Measurements from ENCODE around the gene ZGPAT. TPM values are rescaled to one million over a fixed set of nuclear protein-coding genes. Genes with fewer than 3 reads are reported as not detected.
A peak's percentile ranks its signal among the peaks of the same experiment; 100 is the strongest.

ZGPAT gene
- total RNA-seq, 1 experiment from 2014 or later: 69.3 TPM

- no peaks in the 10 kb centered on the region for H3K27me3 Mint-ChIP-seq (ENCODE audit: insufficient read depth, unreplicated experiment)
- Histone ChIP-seq H3K4me3 (ENCODE audit: low read depth, low read length) (no peak overlapping the region), H3K27me3 (replicated peaks; ENCODE audit: control insufficient read depth, insufficient read depth, low read length) (no peaks in the 10 kb centered on the region), H3K9me3 (no peaks in the 10 kb centered on the region), H3K4me1 (peaks cover 10% of the 10 kb centered on the region), H3K36me3 (ENCODE audit: control insufficient read depth, insufficient read depth, low read length) (no peaks in the 10 kb centered on the region; the same call in 1 of the 2 replicates)
- no peaks in the 10 kb centered on the region for H3K9me3 Mint-ChIP-seq (ENCODE audit: unreplicated experiment)
- H3K36me3 Mint-ChIP-seq (ENCODE audit: insufficient read depth, unreplicated experiment): peaks cover 22% of the 10 kb centered on the region
- ChIA-PET POLR2A (no interaction called here), CTCF (interaction anchor here (0.5 to 1.1 kb wide), 2 partner anchors 54 to 204 kb away, joined by 3 read pairs; partner anchors contain the start of gene TPD52L2)
- no peak overlapping the region for H3K27ac Mint-ChIP-seq (ENCODE audit: unreplicated experiment)
- H3K4me3 Mint-ChIP-seq (ENCODE audit: unreplicated experiment): no peak overlapping the region
- intact Hi-C loops (cut with micrococcal nuclease; ENCODE audit: unreplicated experiment): no loop called here
- DNase-seq: no peak
- H3K4me1 Mint-ChIP-seq (ENCODE audit: low read depth, unreplicated experiment): peaks cover 15% of the 10 kb centered on the region
- TF ChIP-seq CTCF (IDR thresholded peaks at IDR 0.05; ENCODE audit: insufficient read depth in 1 of 2, low read depth in 1 of 2, low read length in 1 of 2, severe bottlenecking in 1 of 2, unreplicated experiment in 1 of 2): no peak
- BruUV-seq (replicated peaks): no TSS peak
Measured at GRCh38 chr20:63661108-63661507, 46.7 kb upstream of the ZGPAT start.

- peak in 1 of 2 experiments; percentile 51 for DNase-seq
- no peaks in the 10 kb centered on the region for H3K9me3 Mint-ChIP-seq (ENCODE audit: unreplicated experiment)
- POLR2A ChIA-PET: no interaction called here
- H3K27me3 Mint-ChIP-seq (ENCODE audit: insufficient read depth, unreplicated experiment): no peaks in the 10 kb centered on the region
- H3K36me3 Mint-ChIP-seq (ENCODE audit: insufficient read depth, unreplicated experiment): peaks cover 22% of the 10 kb centered on the region
- CTCF ChIA-PET: interaction anchor here (0.6 to 1.1 kb wide), 5 partner anchors 20 to 1425 kb away, joined by 3 to 5 read pairs (median 4); partner anchors contain the start of gene TPD52L2
- no peak overlapping the region for H3K4me3 Mint-ChIP-seq (ENCODE audit: unreplicated experiment)
- Histone ChIP-seq H3K9me3 (no peaks in the 10 kb centered on the region), H3K36me3 (ENCODE audit: control insufficient read depth, insufficient read depth, low read length) (no peaks in the 10 kb centered on the region; the same call in 1 of the 2 replicates), H3K27me3 (replicated peaks; ENCODE audit: control insufficient read depth, insufficient read depth, low read length) (no peaks in the 10 kb centered on the region), H3K4me1 (peaks cover 10% of the 10 kb centered on the region), H3K4me3 (ENCODE audit: low read depth, low read length) (no peak overlapping the region)
- BruUV-seq (replicated peaks): no TSS peak
- no peak for TF ChIP-seq CTCF (IDR thresholded peaks at IDR 0.05; ENCODE audit: insufficient read depth in 1 of 2, low read depth in 1 of 2, low read length in 1 of 2, severe bottlenecking in 1 of 2, unreplicated experiment in 1 of 2)
- no peak overlapping the region for H3K27ac Mint-ChIP-seq (ENCODE audit: unreplicated experiment)
- peaks cover 15% of the 10 kb centered on the region for H3K4me1 Mint-ChIP-seq (ENCODE audit: low read depth, unreplicated experiment)
- intact Hi-C loops (cut with micrococcal nuclease; ENCODE audit: unreplicated experiment): no loop called here
Measured at GRCh38 chr20:63661959-63662812, 45.7 kb upstream of the ZGPAT start.

- DNase-seq: no peak
- no peaks in the 10 kb centered on the region; the same call in 1 of the 2 replicates for H3K36me3 ChIP-seq (ENCODE audit: control insufficient read depth, insufficient read depth, low read length)
- Mint-ChIP-seq H3K9me3 (ENCODE audit: unreplicated experiment) (no peaks in the 10 kb centered on the region), H3K4me3 (ENCODE audit: unreplicated experiment) (no peak overlapping the region), H3K36me3 (ENCODE audit: insufficient read depth, unreplicated experiment) (peaks cover 22% of the 10 kb centered on the region), H3K27ac (ENCODE audit: unreplicated experiment) (no peak overlapping the region), H3K27me3 (ENCODE audit: insufficient read depth, unreplicated experiment) (no peaks in the 10 kb centered on the region), H3K4me1 (ENCODE audit: low read depth, unreplicated experiment) (peaks cover 15% of the 10 kb centered on the region)
- ChIA-PET CTCF (interaction anchor here (0.6 to 1.1 kb wide), 2 partner anchors 24 to 108 kb away, joined by 4 to 5 read pairs; no protein-coding TSS in a partner anchor), POLR2A (no interaction called here)
- BruUV-seq (replicated peaks): no TSS peak
- H3K27me3 ChIP-seq (replicated peaks; ENCODE audit: control insufficient read depth, insufficient read depth, low read length): no peaks in the 10 kb centered on the region
- H3K4me1 ChIP-seq: peaks cover 8% of the 10 kb centered on the region
- intact Hi-C loops (cut with micrococcal nuclease; ENCODE audit: unreplicated experiment): no loop called here
- TF ChIP-seq CTCF (IDR thresholded peaks at IDR 0.05; ENCODE audit: insufficient read depth in 1 of 2, low read depth in 1 of 2, low read length in 1 of 2, severe bottlenecking in 1 of 2, unreplicated experiment in 1 of 2): no peak
- H3K4me3 ChIP-seq (ENCODE audit: low read depth, low read length): no peak overlapping the region
- no peaks in the 10 kb centered on the region for H3K9me3 ChIP-seq
Measured at GRCh38 chr20:63662813-63663189, 45.0 kb upstream of the ZGPAT start.

Measured in Caco-2 (cell line).